ENCODE measurements around the gene ABCF3.

Gene ABCF3

DNA sequence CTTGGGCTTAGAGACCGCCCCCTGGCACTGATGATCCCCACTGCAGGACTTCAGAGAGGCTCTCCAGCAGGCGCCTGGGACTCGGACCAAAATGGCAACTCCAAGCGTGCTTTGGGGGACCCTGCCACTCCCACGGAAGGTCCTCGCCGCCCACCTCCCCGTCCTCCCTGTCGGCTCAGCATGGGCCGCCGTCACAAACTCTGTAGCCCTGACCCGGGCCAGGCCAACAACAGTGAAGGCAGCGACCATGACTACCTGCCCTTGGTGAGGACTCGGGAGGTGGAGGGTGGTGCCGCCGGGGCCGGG, 55.1 kb downstream of the ABCF3 start:
- DNase-seq (ENCODE audit: insufficient read length, low spot score) (no peak), FAIRE-seq (no peak)
- no peak for TF ChIP-seq TAF1 (IDR thresholded peaks at IDR 0.05; ENCODE audit: low read depth, low read length)
- TF ChIP-seq POLR2A (IDR thresholded peaks at IDR 0.05; ENCODE audit: low read depth, low read length): no peak
- TF ChIP-seq SPI1 (IDR thresholded peaks at IDR 0.05; ENCODE audit: low read depth, low read length): no peak
- TF ChIP-seq POLR2AphosphoS5 (IDR thresholded peaks at IDR 0.05; ENCODE audit: low read depth, low read length): no peak
- no peak for TF ChIP-seq PAX5 (IDR thresholded peaks at IDR 0.05; ENCODE audit: insufficient read depth, low read length, severe bottlenecking)
- TF ChIP-seq POU2F2 (IDR thresholded peaks at IDR 0.05; ENCODE audit: low read depth, low read length): no peak

DNA sequence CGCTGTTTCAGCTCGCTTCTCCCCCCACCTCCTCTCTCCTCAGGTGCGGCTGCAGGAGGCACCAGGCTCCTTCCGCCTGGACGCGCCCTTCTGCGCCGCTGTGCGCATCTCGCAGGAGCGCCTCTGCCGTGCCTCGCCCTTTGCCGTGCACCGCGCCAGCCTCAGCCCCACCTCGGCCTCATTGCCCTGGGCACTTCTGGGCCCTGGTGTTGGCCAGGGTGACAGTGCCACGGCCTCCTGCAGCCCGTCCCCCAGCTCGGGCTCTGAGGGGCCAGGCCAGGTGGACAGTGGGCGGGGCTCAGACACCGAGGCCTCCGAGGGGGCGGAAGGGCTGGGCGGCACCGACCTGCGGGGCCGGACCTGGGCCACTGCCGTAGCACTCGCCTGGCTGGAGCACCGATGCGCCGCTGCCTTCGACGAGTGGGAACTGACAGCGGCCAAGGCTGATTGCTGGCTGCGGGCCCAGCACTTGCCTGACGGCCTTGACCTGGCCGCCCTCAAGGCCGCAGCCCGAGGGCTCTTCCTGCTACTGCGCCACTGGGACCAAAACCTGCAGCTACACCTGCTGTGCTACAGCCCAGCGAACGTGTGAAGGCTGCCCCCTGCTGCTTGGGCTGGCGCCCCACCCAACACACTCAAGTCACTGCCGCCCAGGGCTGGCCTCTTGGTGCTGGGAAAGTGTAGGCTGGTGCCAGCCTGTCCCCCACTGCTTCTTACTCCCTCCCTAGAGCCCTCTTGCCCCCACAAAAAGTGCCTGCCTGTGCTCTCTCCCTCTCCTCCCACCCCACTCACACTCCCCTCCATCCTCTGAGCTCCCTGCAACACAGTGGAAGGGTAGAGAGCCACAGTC, 55.7 kb downstream of the ABCF3 start:
- FAIRE-seq (no peak), DNase-seq (ENCODE audit: insufficient read length, low spot score) (no peak)
- no peak for TF ChIP-seq PAX5 (IDR thresholded peaks at IDR 0.05; ENCODE audit: insufficient read depth, low read length, severe bottlenecking)
- TF ChIP-seq POLR2A (IDR thresholded peaks at IDR 0.05; ENCODE audit: low read depth, low read length): no peak
- no peak for TF ChIP-seq POU2F2 (IDR thresholded peaks at IDR 0.05; ENCODE audit: low read depth, low read length)
- no peak for TF ChIP-seq POLR2AphosphoS5 (IDR thresholded peaks at IDR 0.05; ENCODE audit: low read depth, low read length)
- no peak for TF ChIP-seq TAF1 (IDR thresholded peaks at IDR 0.05; ENCODE audit: low read depth, low read length)
- TF ChIP-seq SPI1 (IDR thresholded peaks at IDR 0.05; ENCODE audit: low read depth, low read length): no peak

- FAIRE-seq: no peak
- TF ChIP-seq PAX5 (IDR thresholded peaks at IDR 0.05; ENCODE audit: insufficient read depth, low read length, severe bottlenecking): no peak
- TF ChIP-seq POU2F2 (IDR thresholded peaks at IDR 0.05; ENCODE audit: low read depth, low read length): no peak
- TF ChIP-seq TAF1 (IDR thresholded peaks at IDR 0.05; ENCODE audit: low read depth, low read length): no peak
- TF ChIP-seq POLR2AphosphoS5 (IDR thresholded peaks at IDR 0.05; ENCODE audit: low read depth, low read length): no peak
- no peak for TF ChIP-seq SPI1 (IDR thresholded peaks at IDR 0.05; ENCODE audit: low read depth, low read length)
- TF ChIP-seq POLR2A (IDR thresholded peaks at IDR 0.05; ENCODE audit: low read depth, low read length): no peak
- no peak for DNase-seq (ENCODE audit: insufficient read length, low spot score)
Measured at GRCh38 chr3:184242297-184242685, 56.3 kb downstream of the ABCF3 start.

All from GM12891 (cell line).